IPS-NIHi7 (cell line): Measurements from ENCODE around the gene FBXO5.
A peak's percentile ranks its signal among the peaks of the same experiment; 100 is the strongest.
"Not testable (repeated sequence)": the region's sequence is repeated elsewhere in the genome, so short reads cannot be mapped to it uniquely, and the experiment has no call there.

Experiments used
- DNase-seq: peaks from one replicate; pipeline ENCODE4 v3.0.0; 2012; ENCODE audit warnings: mixed read lengths; ENCODE audit errors: extremely low spot score

FBXO5 gene

GRCh38 chr6:152982904-152983636 lies at the start of gene FBXO5:
Gene FBXO5, minus strand, starts transcription at chr6:152983041. Its CDS starts 82 bp downstream, at chr6:152982959.
- DNase-seq, result peak; percentile 92

- no peak for DNase-seq
Measured at GRCh38 chr6:153032255-153032882, 49.5 kb upstream of the FBXO5 start.

- DNase-seq, result no peak
Measured at GRCh38 chr6:153031335-153031955, 48.6 kb upstream of the FBXO5 start.

GRCh38 chr6:153028963-153029362 lies 46.1 kb upstream of the FBXO5 start:
- no peak for DNase-seq

- DNase-seq, result no peak
Measured at GRCh38 chr6:153028286-153028685, 45.4 kb upstream of the FBXO5 start.

GRCh38 chr6:153027480-153027879 lies 44.6 kb upstream of the FBXO5 start:
- no peak for DNase-seq

GRCh38 chr6:153024709-153025017 lies 41.8 kb upstream of the FBXO5 start:
- no peak for DNase-seq

GRCh38 chr6:153023977-153024708 lies 41.3 kb upstream of the FBXO5 start:
- peak; percentile 64 for DNase-seq

GRCh38 chr6:153018355-153018754 lies 35.5 kb upstream of the FBXO5 start:
- DNase-seq, result no peak

GRCh38 chr6:153016846-153017245 lies 34.0 kb upstream of the FBXO5 start:
- no peak for DNase-seq

- DNase-seq, result no peak
Measured at GRCh38 chr6:153015094-153015640, 32.3 kb upstream of the FBXO5 start.

- no peak for DNase-seq
Measured at GRCh38 chr6:153013438-153013837, 30.6 kb upstream of the FBXO5 start.

- DNase-seq, result no peak
Measured at GRCh38 chr6:153012856-153013255, 30.0 kb upstream of the FBXO5 start.

- DNase-seq, result no peak
Measured at GRCh38 chr6:153003366-153003690, 20.5 kb upstream of the FBXO5 start.

- DNase-seq, result peak; percentile 91
Measured at GRCh38 chr6:153002613-153003365, 19.9 kb upstream of the FBXO5 start, which contains the start of gene MTRF1L. Gene MTRF1L, minus strand, starts transcription at chr6:153002709. Its CDS starts 24 bp downstream, at chr6:153002685.

- no peak for DNase-seq
Measured at GRCh38 chr6:153001767-153002612, 19.1 kb upstream of the FBXO5 start.

GRCh38 chr6:153000790-153001189 lies 17.9 kb upstream of the FBXO5 start:
- DNase-seq, result not testable (repeated sequence)

- no peak for DNase-seq
Measured at GRCh38 chr6:153000243-153000642, 17.4 kb upstream of the FBXO5 start.

GRCh38 chr6:152999538-152999937 lies 16.7 kb upstream of the FBXO5 start:
- DNase-seq, result not testable (repeated sequence)

- DNase-seq, result no peak
Measured at GRCh38 chr6:152993847-152994246, 11.0 kb upstream of the FBXO5 start.
